Measurements from ENCODE around the gene PPP1R2. TPM values are rescaled to one million over a fixed set of nuclear protein-coding genes. Genes with fewer than 3 reads are reported as not detected.
"Not testable (repeated sequence)": the region's sequence is repeated elsewhere in the genome, so short reads cannot be mapped to it uniquely, and the experiment has no call there.

The PPP1R2 gene
- 23.3 TPM for polyA plus RNA-seq (2013, experiment 1 of 2)
- polyA plus RNA-seq (2013, experiment 2 of 2), result 26.4 TPM

DNA sequence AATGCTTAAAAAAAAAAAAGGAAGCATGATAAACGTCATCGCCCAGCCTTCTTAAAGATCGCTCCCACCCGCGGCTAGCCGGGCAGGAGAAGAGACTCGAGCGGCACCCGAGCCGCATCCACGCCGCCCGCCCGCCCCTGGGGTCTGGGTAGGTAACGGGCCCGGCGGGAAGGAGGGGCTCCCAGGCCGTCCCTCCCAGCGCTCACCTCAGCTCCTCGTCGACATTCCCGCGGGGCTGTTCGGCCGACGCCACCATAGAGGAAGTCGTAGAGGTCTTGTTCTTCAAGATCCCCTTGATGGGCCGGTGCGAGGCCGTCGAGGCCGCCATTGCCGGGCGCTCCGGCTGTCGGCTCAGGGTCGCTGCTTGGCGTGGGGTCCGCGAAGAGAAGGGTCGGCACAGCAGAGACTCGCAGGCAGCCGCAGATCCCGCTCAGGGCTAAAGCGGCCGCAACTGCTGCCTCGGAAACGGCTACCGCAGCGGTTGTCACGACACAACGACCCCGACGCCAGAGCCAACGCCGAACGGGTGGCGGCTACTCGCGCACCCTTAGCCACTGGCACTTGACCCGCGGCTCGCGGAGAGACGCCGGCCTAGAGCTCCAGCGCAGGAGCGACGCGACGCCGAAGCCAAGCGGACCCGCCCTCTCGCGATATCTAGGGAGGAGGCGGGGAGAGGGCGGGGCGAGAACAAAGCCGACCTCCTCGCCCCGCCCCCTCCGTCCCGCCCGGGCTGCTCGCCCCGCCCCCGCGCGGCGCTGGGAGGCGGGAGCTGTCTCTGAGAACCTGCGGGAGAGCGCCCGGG, at the start of gene PPP1R2:
PPP1R2 (minus strand) TSS at position 628 of the 802 bp plus-strand sequence; CDS start at position 328, 300 bp downstream.
- Histone ChIP-seq H3K27me3 (ENCODE audit: insufficient read depth, low read length) (peaks cover 27% of the 10 kb centered on the region), H3K36me3 (ENCODE audit: insufficient read depth, low read length) (no peaks in the 10 kb centered on the region), H3K9me3 (ENCODE audit: insufficient read depth, low read depth, low read length) (no peaks in the 10 kb centered on the region), H3K4me3 (ENCODE audit: low read length) (peak within 1 kb of the TSS; percentile 92), H3K27ac (ENCODE audit: low read depth, low read length) (peak within 1 kb of the TSS; percentile 77; the same call in 1 of the 2 replicates), H3K4me1 (ENCODE audit: insufficient read depth, low read length) (peaks cover 28% of the 10 kb centered on the region), H3K9ac (ENCODE audit: low read depth, low read length) (peak within 1 kb of the TSS; percentile 92)
- under 1% methylated on average over 95 of the region's 95 CpGs for WGBS

DNA sequence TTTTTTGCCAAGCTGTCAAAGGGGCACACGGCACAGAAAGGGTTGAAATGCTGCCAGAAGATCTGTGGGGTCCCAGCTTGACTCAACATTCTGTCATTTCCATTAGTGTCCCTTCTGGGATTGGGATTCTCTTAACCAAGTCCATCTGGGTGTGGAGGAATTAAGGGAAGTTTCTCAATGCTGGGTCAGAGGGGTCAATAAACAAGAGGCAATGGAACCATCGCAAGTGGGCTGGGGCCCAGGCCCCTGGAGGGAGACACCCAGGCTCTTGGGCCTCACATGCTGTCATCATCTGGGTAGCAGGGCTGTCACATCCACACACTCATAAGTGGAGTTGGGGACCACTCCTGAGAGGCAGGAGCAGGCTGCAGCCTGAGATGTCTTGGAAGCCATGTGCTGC, 48.7 kb upstream of the PPP1R2 start:
- Histone ChIP-seq H3K9me3 (ENCODE audit: insufficient read depth, low read depth, low read length) (0 out of 2 replicates have a peak, but pooled peaks cover 2% of the 10 kb centered on the region), H3K4me3 (ENCODE audit: low read length) (no peak overlapping the region), H3K4me1 (ENCODE audit: insufficient read depth, low read length) (no peaks in the 10 kb centered on the region), H3K9ac (ENCODE audit: low read depth, low read length) (no peak overlapping the region), H3K27me3 (ENCODE audit: insufficient read depth, low read length) (no peaks in the 10 kb centered on the region), H3K36me3 (ENCODE audit: insufficient read depth, low read length) (no peaks in the 10 kb centered on the region), H3K27ac (ENCODE audit: low read depth, low read length) (no peak overlapping the region)
- WGBS, result 100% methylated on average over 2 of the region's 2 CpGs

DNA sequence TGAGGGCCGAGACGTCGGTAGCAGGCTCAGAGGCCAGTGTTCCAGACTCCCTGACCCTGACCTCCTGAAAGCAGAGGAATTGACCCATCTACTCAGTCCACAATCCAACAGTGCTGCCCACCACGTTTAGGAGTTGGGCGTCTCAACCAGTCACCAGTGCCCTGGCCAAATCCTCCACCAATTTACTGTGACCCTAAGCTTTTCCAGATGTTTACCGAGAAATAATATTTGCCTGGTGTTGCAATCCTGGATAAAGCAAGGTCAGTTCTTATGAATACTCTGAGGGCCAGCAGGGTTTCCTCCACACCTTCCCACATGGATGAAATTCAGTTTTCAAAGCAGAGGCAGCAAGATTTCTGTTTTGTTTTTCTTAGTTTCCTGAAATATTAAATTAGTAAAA, 48.1 kb upstream of the PPP1R2 start:
- Histone ChIP-seq H3K36me3 (ENCODE audit: insufficient read depth, low read length) (no peaks in the 10 kb centered on the region), H3K27me3 (ENCODE audit: insufficient read depth, low read length) (no peaks in the 10 kb centered on the region), H3K4me3 (ENCODE audit: low read length) (no peak overlapping the region), H3K27ac (ENCODE audit: low read depth, low read length) (no peak overlapping the region), H3K9me3 (ENCODE audit: insufficient read depth, low read depth, low read length) (0 out of 2 replicates have a peak, but pooled peaks cover 2% of the 10 kb centered on the region), H3K4me1 (ENCODE audit: insufficient read depth, low read length) (no peaks in the 10 kb centered on the region), H3K9ac (ENCODE audit: low read depth, low read length) (no peak overlapping the region)
- 85% methylated on average over 6 of the region's 6 CpGs for WGBS

DNA sequence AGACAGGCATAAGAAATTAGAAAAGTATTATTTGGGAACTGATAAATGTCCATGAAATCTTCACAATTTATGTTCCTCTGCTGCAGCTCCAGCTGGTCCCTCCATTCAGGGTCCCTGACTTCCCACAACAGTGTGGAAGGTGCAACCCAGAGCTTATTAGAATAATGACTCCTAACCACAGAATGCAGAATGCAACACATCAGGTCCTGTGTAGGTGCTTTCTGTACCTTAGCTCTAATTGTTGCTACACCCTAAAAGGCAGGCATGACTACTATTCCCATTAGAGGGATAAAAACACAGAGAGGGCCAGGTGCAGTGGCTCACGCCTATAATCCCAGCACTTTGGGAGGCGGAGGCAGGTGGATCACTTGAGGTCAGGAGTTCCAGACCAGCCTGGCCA, 47.3 kb upstream of the PPP1R2 start:
- WGBS, result 98% methylated on average over 2 of the region's 2 CpGs
- not testable (repeated sequence) for H3K27ac ChIP-seq (ENCODE audit: low read depth, low read length); H3K4me1 ChIP-seq (ENCODE audit: insufficient read depth, low read length); H3K36me3 ChIP-seq (ENCODE audit: insufficient read depth, low read length); H3K4me3 ChIP-seq (ENCODE audit: low read length); H3K27me3 ChIP-seq (ENCODE audit: insufficient read depth, low read length); H3K9ac ChIP-seq (ENCODE audit: low read depth, low read length); H3K9me3 ChIP-seq (ENCODE audit: insufficient read depth, low read depth, low read length)

DNA sequence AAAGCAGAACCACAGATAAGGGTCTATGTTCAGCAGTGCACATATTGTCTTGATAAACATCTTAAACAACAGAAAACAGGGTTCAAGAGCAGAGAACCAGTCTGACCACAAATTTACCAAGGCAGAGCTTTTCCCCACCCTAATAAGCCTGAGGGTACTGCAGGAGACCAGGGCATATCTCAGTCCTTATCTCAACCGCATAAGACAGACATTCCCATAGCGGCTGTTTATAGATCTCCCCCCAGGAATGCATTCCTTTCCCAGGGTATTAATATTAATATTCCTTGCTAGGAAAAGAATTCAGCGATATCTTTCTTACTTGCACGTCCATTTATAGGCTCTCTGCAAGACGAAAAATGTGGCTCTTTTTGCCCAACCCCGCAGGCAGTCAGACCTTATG, 46.7 kb upstream of the PPP1R2 start:
- H3K36me3 ChIP-seq (ENCODE audit: insufficient read depth, low read length), result not testable (repeated sequence)
- WGBS, result 75% methylated on average over 6 of the region's 6 CpGs

DNA sequence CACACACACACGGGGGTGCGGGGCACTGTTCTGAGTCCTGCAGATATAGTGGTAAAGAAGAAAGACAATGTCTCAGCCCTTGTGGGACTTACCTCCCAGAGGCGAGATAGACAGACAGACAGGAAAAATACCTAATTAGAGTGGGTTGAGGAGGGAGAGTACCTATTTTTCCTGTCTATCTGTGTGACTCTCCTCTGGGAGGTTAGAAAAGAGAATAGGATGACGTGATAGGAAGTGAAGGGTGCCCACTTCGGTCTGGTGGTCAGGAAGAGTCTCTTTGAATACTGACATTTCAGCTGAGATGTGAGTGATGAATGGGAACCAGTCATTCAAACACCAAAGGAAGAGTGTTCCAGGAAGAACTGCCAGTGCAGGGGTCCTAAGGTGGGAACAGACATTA, 44.7 kb upstream of the PPP1R2 start:
- H3K27ac ChIP-seq (ENCODE audit: low read depth, low read length), result no peak overlapping the region
- H3K9me3 ChIP-seq (ENCODE audit: insufficient read depth, low read depth, low read length), result 0 out of 2 replicates have a peak, but pooled peaks cover 2% of the 10 kb centered on the region
- no peak overlapping the region for H3K4me3 ChIP-seq (ENCODE audit: low read length)
- H3K36me3 ChIP-seq (ENCODE audit: insufficient read depth, low read length), result no peaks in the 10 kb centered on the region
- H3K4me1 ChIP-seq (ENCODE audit: insufficient read depth, low read length), result no peaks in the 10 kb centered on the region
- WGBS, result 86% methylated on average over 5 of the region's 5 CpGs
- no peaks in the 10 kb centered on the region for H3K27me3 ChIP-seq (ENCODE audit: insufficient read depth, low read length)
- no peak overlapping the region for H3K9ac ChIP-seq (ENCODE audit: low read depth, low read length)

More for the DNA sequence above, 46.7 kb upstream of the PPP1R2 start:
- not testable (repeated sequence) for H3K9me3 ChIP-seq (ENCODE audit: insufficient read depth, low read depth, low read length); H3K9ac ChIP-seq (ENCODE audit: low read depth, low read length); H3K27ac ChIP-seq (ENCODE audit: low read depth, low read length); H3K4me1 ChIP-seq (ENCODE audit: insufficient read depth, low read length); H3K4me3 ChIP-seq (ENCODE audit: low read length); H3K27me3 ChIP-seq (ENCODE audit: insufficient read depth, low read length)

DNA sequence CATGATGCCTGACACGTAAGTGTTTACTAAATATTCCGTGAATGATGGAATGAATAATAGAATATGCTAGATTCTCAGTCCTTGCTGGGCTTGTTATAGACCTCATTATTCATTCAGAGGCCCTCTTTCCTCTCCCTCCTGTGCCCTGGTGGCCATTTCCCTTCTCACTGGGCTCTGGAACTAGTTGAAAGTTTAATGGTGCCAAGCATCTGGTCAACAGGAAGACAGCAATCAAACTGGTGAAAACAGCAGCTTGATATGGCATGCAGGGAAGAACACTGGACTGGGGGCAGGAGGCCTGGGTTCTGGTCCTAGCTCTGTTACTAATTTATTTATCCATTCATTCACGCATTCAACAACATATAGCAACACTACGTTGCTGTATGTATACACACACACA, 44.3 kb upstream of the PPP1R2 start:
- Histone ChIP-seq H3K4me3 (ENCODE audit: low read length) (no peak overlapping the region), H3K27me3 (ENCODE audit: insufficient read depth, low read length) (no peaks in the 10 kb centered on the region), H3K9ac (ENCODE audit: low read depth, low read length) (no peak overlapping the region), H3K4me1 (ENCODE audit: insufficient read depth, low read length) (no peaks in the 10 kb centered on the region), H3K36me3 (ENCODE audit: insufficient read depth, low read length) (no peaks in the 10 kb centered on the region), H3K27ac (ENCODE audit: low read depth, low read length) (no peak overlapping the region), H3K9me3 (ENCODE audit: insufficient read depth, low read depth, low read length) (0 out of 2 replicates have a peak, but pooled peaks cover 2% of the 10 kb centered on the region)
- 96% methylated on average over 4 of the region's 4 CpGs for WGBS

DNA sequence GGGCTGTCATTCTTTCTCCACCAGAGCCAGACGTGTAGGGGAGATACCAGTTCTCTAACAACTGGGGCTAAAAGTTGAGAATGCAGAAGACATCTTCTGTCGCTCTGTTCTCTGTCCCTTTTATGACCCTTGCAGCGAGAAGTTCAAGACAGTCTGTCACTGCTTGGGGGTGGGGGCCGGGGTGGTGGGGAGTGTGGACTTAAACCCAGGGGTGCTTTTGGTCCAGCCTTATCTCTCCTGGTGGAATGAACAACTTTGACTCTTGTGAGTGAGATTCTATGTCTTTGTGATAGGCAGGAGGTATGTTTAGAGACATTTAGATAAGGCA, 41.4 kb upstream of the PPP1R2 start:
- Histone ChIP-seq H3K27me3 (ENCODE audit: insufficient read depth, low read length) (no peaks in the 10 kb centered on the region), H3K36me3 (ENCODE audit: insufficient read depth, low read length) (no peaks in the 10 kb centered on the region), H3K9me3 (ENCODE audit: insufficient read depth, low read depth, low read length) (0 out of 2 replicates have a peak, but pooled peaks cover 2% of the 10 kb centered on the region), H3K4me3 (ENCODE audit: low read length) (no peak overlapping the region), H3K27ac (ENCODE audit: low read depth, low read length) (no peak overlapping the region), H3K9ac (ENCODE audit: low read depth, low read length) (no peak overlapping the region), H3K4me1 (ENCODE audit: insufficient read depth, low read length) (no peaks in the 10 kb centered on the region)
- WGBS, result 84% methylated on average over 4 of the region's 4 CpGs

DNA sequence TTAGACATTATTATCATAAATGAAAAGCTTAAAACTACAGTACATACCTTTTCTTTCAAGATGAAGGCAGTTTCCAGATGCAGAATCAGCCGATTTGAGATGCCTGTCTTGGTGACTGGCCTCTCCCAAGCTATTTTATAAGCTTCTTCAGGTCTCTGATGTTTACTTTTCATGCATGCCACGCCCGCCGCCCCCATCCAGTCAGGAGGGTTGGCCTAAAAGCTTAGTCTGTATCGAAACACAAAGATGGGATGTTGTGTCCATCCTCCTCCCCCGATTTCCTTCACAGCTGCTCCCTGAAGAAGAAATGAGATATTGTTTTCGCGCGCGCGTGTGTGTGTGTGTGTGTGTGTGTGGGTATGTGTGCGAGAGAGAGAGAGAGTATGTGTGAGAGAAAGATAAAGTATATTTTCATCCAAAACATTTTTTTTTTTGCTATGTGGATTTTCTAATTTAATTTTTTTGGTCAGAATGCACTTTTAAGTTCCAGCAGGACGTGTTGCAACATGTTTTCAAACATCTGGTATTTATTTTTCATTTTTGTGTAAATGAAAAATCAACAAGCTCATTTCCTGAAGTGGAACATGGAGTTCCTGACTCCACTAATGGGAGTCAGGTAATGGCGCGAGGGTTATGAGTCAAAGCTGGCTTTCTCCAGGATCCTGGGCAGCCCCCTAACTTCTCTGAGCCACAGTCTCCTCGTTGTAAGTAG, 40.9 kb upstream of the PPP1R2 start, which contains the start of gene APOD:
APOD (minus strand) TSS at position 110 of the 712 bp plus-strand sequence. CDS start 4,479 bp downstream, outside the sequence.
- no peaks in the 10 kb centered on the region for H3K4me1 ChIP-seq (ENCODE audit: insufficient read depth, low read length)
- no peak within 1 kb of the TSS for H3K4me3 ChIP-seq (ENCODE audit: low read length)
- H3K9ac ChIP-seq (ENCODE audit: low read depth, low read length), result no peak within 1 kb of the TSS
- no peaks in the 10 kb centered on the region for H3K27me3 ChIP-seq (ENCODE audit: insufficient read depth, low read length)
- H3K36me3 ChIP-seq (ENCODE audit: insufficient read depth, low read length), result no peaks in the 10 kb centered on the region
- WGBS, result 93% methylated on average over 10 of the region's 16 CpGs
- H3K27ac ChIP-seq (ENCODE audit: low read depth, low read length), result no peak within 1 kb of the TSS
- H3K9me3 ChIP-seq (ENCODE audit: insufficient read depth, low read depth, low read length), result 0 out of 2 replicates have a peak, but pooled peaks cover 2% of the 10 kb centered on the region

DNA sequence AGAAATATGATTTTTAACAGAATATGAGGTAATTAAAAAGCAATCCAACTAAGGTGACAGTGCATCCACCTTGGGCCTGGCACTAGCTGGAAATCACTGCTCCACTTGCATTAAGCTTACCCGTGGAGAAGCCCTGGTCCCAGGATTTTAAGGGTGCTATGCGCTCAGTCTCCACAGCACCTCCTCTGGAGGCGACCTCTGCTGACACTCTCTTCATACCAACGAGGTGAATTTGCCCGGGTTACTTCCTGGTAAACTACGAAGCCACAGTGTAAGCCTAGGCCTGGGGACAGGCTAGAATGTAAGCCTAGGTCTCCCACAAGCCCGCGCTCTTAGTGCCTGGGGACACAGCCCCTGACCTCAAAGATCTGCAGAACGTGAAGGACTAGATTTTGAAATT, 39.8 kb upstream of the PPP1R2 start:
- no peaks in the 10 kb centered on the region for H3K9me3 ChIP-seq (ENCODE audit: insufficient read depth, low read depth, low read length)
- H3K4me1 ChIP-seq (ENCODE audit: insufficient read depth, low read length), result no peaks in the 10 kb centered on the region
- H3K27me3 ChIP-seq (ENCODE audit: insufficient read depth, low read length), result no peaks in the 10 kb centered on the region
- H3K27ac ChIP-seq (ENCODE audit: low read depth, low read length), result no peak overlapping the region
- 75% methylated on average over 9 of the region's 9 CpGs for WGBS
- no peak overlapping the region for H3K4me3 ChIP-seq (ENCODE audit: low read length)
- H3K36me3 ChIP-seq (ENCODE audit: insufficient read depth, low read length), result no peaks in the 10 kb centered on the region
- no peak overlapping the region for H3K9ac ChIP-seq (ENCODE audit: low read depth, low read length)

DNA sequence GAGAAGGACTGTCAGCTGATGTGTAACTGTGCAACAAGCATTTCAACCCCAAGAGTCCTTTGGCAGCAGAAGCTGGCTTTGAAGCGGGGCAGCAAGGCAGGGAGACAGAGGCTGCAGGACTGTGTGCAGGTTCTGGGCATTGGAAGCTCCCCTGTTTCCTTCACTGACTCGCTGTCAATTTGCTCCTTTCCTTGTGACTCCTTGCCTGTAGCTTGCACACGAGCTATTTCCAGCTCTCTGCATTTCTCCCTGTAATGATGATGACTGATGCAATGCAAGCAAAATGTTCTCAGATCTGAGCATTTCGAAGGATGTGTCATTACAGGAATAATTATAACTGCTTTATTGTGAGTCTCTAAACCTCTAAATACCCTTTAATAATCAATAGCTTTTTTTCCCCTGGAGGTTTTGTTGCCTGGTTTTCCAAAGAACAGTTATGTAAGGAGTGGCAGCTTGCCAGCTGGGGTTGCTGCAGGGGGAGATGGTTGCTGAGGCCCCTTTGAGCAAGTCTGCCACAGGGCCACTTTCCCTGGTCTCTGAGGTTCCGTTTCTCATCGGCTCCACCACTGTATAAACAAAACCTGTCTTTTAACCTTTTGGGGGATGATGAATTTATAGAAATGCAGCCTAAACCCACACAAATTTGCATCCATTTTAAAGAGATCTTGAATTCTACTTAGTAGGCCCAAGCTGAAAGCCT, 37.8 kb upstream of the PPP1R2 start:
- Histone ChIP-seq H3K9me3 (ENCODE audit: insufficient read depth, low read depth, low read length) (no peaks in the 10 kb centered on the region), H3K4me3 (ENCODE audit: low read length) (no peak overlapping the region), H3K4me1 (ENCODE audit: insufficient read depth, low read length) (no peaks in the 10 kb centered on the region), H3K36me3 (ENCODE audit: insufficient read depth, low read length) (no peaks in the 10 kb centered on the region), H3K27ac (ENCODE audit: low read depth, low read length) (no peak overlapping the region), H3K9ac (ENCODE audit: low read depth, low read length) (no peak overlapping the region), H3K27me3 (ENCODE audit: insufficient read depth, low read length) (no peaks in the 10 kb centered on the region)
- 86% methylated on average over 5 of the region's 6 CpGs for WGBS

All from HUES64 (cell line).